ENCODE measurements around the gene SRSF2.

The SRSF2 gene

DNA sequence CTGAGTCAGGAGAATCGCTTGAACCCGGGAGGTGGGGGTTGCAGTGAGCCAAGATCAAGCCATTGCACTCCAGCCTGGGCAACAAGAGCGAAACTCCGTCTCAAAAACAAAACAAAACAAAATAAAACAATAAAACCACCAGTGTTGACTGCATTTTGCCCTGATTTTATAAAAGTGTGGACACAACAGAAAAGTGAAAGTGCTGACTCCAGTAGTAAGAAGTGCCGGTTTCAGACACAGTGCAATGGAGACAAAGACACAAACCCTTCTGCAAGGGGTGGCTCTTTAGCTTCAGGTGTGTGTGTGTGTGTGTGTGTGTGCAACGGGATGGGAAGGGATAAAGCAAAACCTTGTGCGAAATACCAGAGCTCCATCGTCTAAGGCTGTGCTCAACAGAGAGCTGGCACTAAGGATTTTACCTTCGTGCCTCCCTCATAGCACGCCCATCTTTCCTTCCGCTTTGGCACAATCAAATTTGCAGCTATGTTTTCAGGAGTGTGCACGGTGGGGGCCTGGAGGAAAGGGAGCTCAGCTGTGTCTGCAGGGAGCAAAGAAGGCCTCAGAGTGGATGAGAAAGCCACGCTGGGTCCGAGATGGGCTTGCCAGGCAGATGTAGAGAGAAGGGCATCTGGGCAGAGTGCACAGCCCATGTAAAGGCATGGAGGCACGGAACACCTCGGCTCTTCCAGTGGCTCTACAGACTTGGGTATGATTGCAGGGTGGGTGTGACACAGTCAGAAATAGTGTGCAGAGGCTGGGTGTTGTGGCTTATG, 41.9 kb downstream of the SRSF2 start:
- Mint-ChIP-seq H3K4me1 (peaks cover 26% of the 10 kb centered on the region), H3K4me3 (no peak overlapping the region), H3K36me3 (peaks cover 2% of the 10 kb centered on the region), H3K27me3 (peaks cover 39% of the 10 kb centered on the region), H3K9me3 (no peaks in the 10 kb centered on the region), H3K27ac (no peak overlapping the region)
- CTCF ChIA-PET, result interaction anchor here (2.1 kb wide), 1 partner anchor 14 kb away, joined by 8 read pairs; no protein-coding TSS in a partner anchor
- no peak for DNase-seq

DNA sequence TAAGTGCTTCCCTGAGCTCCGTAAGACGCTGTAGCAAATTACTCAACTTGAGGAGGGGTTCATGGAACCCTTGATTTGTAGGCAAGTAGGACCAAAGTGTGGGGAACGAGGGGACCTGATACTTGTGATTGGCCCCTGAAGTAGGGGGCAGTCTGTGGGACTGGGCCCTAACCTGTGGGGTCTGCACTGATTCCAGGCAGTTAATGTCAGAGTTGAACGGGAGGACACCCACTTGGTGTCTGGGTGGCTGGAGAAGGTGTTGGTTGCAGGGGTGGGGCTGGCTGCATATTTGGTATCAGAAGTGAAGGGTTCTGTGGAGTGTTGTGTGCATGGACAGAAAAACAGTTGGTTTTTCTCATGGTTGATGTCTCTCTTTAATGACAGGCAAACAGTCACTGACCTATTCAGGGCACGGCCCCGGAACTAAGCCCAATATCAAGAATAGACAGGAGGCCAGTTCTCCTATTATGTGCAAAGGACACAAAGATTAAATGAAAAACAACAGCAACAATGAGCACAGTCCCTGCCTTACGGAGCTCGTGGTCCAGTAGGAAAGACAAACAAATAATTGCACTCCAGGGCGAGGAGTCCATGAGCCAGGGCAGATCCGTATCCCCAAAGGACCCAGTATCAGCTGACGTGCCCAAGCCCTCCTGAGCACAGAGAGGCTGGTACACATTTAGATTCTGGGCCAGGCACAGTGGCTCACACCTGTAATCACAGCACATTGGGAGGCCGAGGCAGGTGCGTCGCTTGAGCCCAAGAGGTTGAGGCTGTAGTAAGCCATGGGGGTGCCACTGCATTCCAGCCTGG, 45.5 kb downstream of the SRSF2 start:
- Mint-ChIP-seq H3K4me3 (no peak overlapping the region), H3K4me1 (peaks cover 16% of the 10 kb centered on the region), H3K36me3 (peaks cover 2% of the 10 kb centered on the region), H3K27me3 (peaks cover 33% of the 10 kb centered on the region), H3K9me3 (no peaks in the 10 kb centered on the region), H3K27ac (no peak overlapping the region)
- DNase-seq, result no peak
- CTCF ChIA-PET, result interaction anchor here (0.8 to 2.0 kb wide), 2 partner anchors 10 to 30 kb away, joined by 3 to 9 read pairs; no protein-coding TSS in a partner anchor

DNA sequence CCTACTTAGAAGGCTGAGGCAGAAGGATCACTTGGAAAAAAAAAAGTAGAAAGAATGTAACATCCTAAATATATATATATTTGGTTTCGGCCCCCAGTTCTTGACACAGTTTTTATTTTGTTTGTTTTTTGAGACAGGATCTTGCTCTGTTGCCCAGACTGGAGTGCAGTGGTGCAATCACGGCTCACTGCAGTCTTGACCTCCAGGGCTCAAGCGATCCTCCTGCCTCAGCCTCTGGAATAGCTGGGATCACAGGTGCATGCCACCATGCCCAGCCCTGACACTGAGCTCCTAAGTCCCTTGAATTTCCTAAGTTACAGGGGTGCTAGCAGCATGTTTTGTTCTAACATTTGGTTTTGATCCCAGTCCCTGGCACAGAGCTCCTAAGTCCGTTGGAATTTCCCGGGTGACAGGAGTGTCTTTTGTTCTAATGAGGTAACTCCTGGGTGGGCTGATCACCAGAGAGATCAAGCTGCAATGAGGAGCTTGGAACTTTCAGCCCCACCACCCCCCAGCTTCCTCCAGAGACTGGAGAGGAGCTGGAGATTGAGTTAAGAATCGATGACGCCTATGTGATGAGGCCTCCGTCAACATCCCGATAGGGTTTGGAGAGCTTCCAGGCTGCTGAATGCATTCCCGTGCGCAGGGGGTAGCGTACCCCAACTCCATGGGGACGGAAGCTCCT, 46.4 kb downstream of the SRSF2 start:
- CTCF ChIA-PET, result interaction anchor here (0.8 to 2.0 kb wide), 2 partner anchors 9 to 29 kb away, joined by 3 to 9 read pairs; no protein-coding TSS in a partner anchor
- H3K9me3 Mint-ChIP-seq, result no peaks in the 10 kb centered on the region
- H3K36me3 Mint-ChIP-seq, result no peaks in the 10 kb centered on the region
- H3K4me1 Mint-ChIP-seq, result peaks cover 8% of the 10 kb centered on the region
- H3K4me3 Mint-ChIP-seq, result no peak overlapping the region
- no peak overlapping the region for H3K27ac Mint-ChIP-seq
- DNase-seq, result no peak
- peaks cover 34% of the 10 kb centered on the region for H3K27me3 Mint-ChIP-seq

DNA sequence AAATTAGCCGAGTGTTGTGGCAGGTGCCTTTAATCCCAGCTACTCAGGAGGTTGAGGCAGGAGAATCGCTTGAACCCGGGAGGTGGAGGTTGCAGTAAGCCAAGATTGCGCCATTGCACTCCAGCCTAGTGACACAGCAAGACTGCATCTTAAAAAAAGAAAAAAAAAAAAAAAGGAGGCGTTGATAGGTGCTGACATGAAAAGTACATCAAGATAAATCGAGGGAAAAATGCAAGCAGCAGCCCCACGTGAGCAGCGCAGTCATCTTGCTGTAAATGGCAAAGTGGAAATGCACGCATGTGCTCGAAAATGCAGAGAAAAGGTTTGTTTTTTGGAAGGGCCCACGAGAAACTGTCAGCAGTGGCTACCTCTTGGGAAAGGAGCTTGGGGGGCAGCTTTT, 47.3 kb downstream of the SRSF2 start:
- Mint-ChIP-seq H3K4me1 (no peaks in the 10 kb centered on the region), H3K9me3 (no peaks in the 10 kb centered on the region), H3K4me3 (no peak overlapping the region), H3K27ac (no peak overlapping the region), H3K27me3 (peaks cover 41% of the 10 kb centered on the region), H3K36me3 (no peaks in the 10 kb centered on the region)
- CTCF ChIA-PET, result no interaction called here
- no peak for DNase-seq

DNA sequence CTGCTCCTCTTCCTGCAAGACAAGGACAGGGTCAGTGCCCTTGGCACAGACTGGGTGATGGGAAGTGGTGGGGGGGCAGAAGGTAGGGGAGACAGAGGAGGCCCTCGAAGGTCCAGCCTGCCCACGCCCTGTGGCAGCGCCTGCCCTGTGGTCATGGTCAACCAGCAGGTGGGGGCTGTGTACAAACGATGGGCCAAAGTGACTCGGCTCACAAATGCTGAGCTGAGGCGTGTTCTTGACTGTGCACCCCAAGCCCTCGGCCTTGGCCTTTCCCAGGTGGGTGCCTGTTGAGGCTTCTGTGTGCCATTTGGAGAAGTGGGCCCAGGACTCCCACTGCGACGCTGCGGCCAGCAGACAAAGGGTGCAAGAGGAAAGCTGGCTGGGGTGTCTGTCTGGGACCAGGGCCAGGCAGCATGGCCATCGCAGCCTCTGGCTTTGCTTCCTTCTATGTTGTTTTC, 48.9 kb downstream of the SRSF2 start:
- no peak overlapping the region for H3K4me3 Mint-ChIP-seq
- H3K27me3 Mint-ChIP-seq, result peaks cover 44% of the 10 kb centered on the region
- H3K36me3 Mint-ChIP-seq, result no peaks in the 10 kb centered on the region
- H3K4me1 Mint-ChIP-seq, result no peaks in the 10 kb centered on the region
- H3K9me3 Mint-ChIP-seq, result no peaks in the 10 kb centered on the region
- DNase-seq, result no peak
- CTCF ChIA-PET, result no interaction called here
- H3K27ac Mint-ChIP-seq, result no peak overlapping the region

DNA sequence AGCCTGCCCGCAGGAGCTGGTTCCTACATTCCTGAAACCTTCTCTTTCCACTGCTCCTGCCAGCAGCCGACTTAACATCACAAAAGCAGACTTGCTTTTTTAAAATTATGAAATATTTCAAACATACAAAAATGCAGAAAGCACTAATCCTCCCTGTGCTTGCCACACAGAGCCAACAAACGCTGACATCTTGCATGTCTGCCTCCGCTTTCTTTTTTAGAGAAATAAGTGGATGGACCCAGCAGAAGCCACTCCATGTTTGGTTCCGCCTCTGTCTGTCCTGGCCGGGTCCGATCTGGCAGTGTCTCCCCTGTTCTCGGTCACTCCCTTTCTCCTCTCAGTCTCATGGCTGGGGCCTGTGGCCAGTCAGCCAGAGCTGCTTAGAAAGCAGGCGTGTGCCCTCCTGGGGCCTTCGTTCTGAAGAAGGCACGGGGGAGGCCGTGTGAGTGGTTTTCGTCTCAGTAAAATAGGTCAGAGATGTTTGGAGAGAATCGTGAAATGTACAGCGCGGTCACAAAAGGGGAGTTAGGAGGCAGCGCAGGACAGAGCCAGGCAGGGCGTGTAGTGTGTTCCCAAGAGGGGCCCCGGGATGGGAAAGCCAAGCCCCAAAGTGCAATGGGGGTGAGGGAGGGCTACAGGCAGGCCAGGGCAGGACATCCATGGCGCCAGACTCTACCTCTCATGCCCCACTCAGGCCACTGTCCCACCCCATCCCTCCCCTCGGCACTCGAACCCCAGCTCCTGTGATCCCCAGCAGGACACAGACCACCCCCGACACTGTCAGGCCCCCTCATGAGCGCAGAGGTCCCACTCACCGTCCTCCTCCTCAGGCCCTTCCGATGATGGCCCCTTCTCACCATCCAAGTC, 49.6 kb downstream of the SRSF2 start:
- H3K4me1 Mint-ChIP-seq, result no peaks in the 10 kb centered on the region
- peaks cover 44% of the 10 kb centered on the region for H3K27me3 Mint-ChIP-seq
- CTCF ChIA-PET, result no interaction called here
- H3K27ac Mint-ChIP-seq, result no peak overlapping the region
- H3K9me3 Mint-ChIP-seq, result no peaks in the 10 kb centered on the region
- no peak overlapping the region for H3K4me3 Mint-ChIP-seq
- DNase-seq, result no peak
- H3K36me3 Mint-ChIP-seq, result no peaks in the 10 kb centered on the region

DNA sequence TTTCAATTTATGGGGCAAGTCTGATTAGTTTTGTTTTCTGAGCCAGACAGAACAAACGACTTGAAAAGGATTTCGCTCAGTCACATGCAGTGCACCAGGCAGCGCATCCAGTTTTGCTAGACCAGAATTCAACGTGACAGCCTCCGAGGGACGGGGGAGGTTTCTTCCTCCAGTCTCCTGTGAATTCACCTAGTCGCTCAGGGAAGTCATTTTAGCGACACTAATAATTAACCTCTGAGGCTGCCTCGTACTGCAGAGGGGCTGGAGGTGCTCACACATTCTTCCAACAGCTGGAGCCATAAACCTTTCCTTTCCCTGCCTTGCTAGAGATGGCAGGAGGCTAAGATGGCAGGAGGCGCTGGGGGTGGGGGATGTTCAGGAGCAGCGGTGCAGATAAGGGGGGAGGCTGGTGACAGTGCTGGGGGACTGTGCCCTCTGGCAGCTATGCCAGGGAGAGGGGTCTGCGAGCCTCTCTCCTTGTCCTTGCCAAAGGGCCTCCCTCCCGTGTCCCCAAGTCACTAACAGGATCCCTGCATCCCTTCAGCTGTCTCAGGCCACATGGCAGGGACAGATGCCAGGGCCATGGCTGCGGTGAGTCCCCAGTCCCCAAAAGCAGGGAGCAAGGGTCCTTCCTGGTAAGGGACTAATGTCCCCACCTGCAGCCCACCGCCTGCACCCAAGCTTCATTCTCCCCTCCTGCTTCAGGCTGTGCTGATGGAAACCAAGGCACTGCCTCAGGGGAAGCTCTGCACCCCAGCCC, 50.4 kb downstream of the SRSF2 start:
- Mint-ChIP-seq H3K36me3 (no peaks in the 10 kb centered on the region), H3K27me3 (peaks cover 52% of the 10 kb centered on the region), H3K4me3 (no peak overlapping the region), H3K27ac (no peak overlapping the region), H3K9me3 (no peaks in the 10 kb centered on the region), H3K4me1 (peaks cover 2% of the 10 kb centered on the region)
- no peak for DNase-seq
- CTCF ChIA-PET, result interaction anchor here (1.6 kb wide), 1 partner anchor 164 kb away, joined by 3 read pairs; no protein-coding TSS in a partner anchor

DNA sequence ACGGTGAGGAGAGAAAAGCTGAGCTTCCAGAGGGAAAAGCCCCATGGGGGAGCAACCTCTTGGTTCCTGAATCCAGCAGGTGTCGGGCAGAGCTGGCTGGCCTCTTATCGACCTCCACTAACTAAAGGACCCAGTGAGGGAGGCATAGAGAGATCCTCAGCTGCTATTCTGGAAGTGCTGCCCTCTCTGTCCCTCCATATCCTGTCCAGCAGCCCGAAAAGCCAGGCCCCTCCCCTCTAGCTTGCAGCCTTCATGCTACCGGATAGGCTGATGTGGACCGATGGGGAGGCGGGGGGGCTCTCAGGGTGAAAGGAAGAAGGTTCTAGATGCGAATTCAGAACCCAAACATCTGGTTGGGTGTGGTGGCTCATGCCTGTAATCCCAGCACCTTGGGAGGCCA, 51.3 kb downstream of the SRSF2 start:
- Mint-ChIP-seq H3K4me3 (no peak overlapping the region), H3K27me3 (peaks cover 53% of the 10 kb centered on the region), H3K9me3 (no peaks in the 10 kb centered on the region), H3K36me3 (peaks cover 1% of the 10 kb centered on the region), H3K4me1 (peaks cover 5% of the 10 kb centered on the region), H3K27ac (no peak overlapping the region)
- no peak for DNase-seq
- CTCF ChIA-PET, result interaction anchor here (1.6 kb wide), 1 partner anchor 163 kb away, joined by 3 read pairs; no protein-coding TSS in a partner anchor

DNA sequence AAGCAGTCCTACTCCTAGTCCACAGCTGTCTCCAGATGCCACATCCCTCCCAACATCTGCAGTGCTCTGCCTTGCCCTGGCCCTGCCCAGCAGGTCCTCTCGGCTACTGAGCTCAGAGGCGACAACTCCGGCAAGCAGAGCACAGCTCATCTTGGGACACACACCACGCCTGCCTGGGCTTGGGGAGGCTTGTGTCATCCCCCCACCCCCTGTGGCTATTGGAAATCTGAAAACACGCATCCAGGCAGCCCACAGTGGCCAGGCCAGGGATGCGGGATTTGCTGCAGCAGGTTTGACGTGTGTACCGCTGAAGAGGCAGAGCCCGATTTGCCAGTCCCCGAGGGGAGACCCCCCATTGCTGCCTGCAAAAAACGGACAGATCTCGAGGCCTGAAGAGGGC, 51.8 kb downstream of the SRSF2 start:
- Mint-ChIP-seq H3K4me3 (no peak overlapping the region), H3K36me3 (peaks cover 1% of the 10 kb centered on the region), H3K27ac (no peak overlapping the region), H3K4me1 (peaks cover 5% of the 10 kb centered on the region), H3K27me3 (peaks cover 55% of the 10 kb centered on the region), H3K9me3 (no peaks in the 10 kb centered on the region)
- CTCF ChIA-PET, result interaction anchor here (1.6 kb wide), 1 partner anchor 162 kb away, joined by 3 read pairs; no protein-coding TSS in a partner anchor
- DNase-seq, result no peak

DNA sequence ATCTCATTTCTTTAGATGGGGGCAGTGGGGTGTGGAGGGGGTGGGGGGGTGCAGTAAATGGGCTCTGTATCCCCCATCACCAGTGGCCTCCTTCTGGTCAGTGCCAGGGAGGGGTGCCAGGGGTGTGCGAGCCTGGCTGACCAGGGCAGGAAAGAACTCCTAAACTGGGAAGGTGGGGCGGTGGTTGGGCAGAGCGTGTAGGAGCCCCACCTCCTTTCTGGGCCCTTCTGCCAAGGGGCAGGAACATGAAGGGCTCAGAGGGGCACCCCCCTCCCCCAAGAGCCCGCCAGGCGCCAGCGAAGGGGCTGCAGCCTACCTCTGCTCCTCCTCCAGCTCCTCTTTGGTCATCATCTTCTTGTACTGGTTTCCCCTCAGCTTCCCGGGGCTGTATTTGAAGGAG, 52.4 kb downstream of the SRSF2 start:
- H3K4me1 Mint-ChIP-seq, result peaks cover 5% of the 10 kb centered on the region
- H3K4me3 Mint-ChIP-seq, result no peak overlapping the region

More for the DNA sequence above, 52.4 kb downstream of the SRSF2 start:
- H3K9me3 Mint-ChIP-seq, result no peaks in the 10 kb centered on the region
- H3K27ac Mint-ChIP-seq, result no peak overlapping the region
- DNase-seq, result no peak
- CTCF ChIA-PET, result interaction anchor here (1.5 kb wide), 1 partner anchor 127 kb away, joined by 4 read pairs; no protein-coding TSS in a partner anchor
- peaks cover 1% of the 10 kb centered on the region for H3K36me3 Mint-ChIP-seq
- peaks cover 55% of the 10 kb centered on the region for H3K27me3 Mint-ChIP-seq
